Cardiac muscle cell (in vitro differentiated cells and primary cell): ENCODE measurements around the gene PJVK. TPM values are rescaled to one million over a fixed set of nuclear protein-coding genes. Genes with fewer than 3 reads are reported as not detected.

Experiments
- DNase-seq, 2 donors: peaks; one replicate each; pipeline versions ENCODE4 v3.0.0 to v3.0.0-alpha.2; 2010 to 2017; ENCODE audit warnings: low read depth in 1 of 2, low spot score in 1 of 2
- H3K27ac ChIP-seq: fragments of 200-600 bp; sonication (generic); 2 replicates; pipeline ENCODE4 v1.5.1; 2016
- H3K27me3 ChIP-seq: fragments of 200-600 bp; sonication (generic); 2 replicates; pipeline ENCODE4 v1.6.0; 2016; ENCODE audit warnings: control low read depth
- H3K36me3 ChIP-seq: fragments of 200-600 bp; sonication (generic); 2 replicates; pipeline ENCODE4 v1.5.1; 2016; ENCODE audit warnings: control low read depth
- H3K4me1 ChIP-seq: fragments of 200-600 bp; sonication (generic); 2 replicates; pipeline ENCODE4 v1.8.1; 2017; ENCODE audit warnings: low read depth, mild to moderate bottlenecking, mixed run types
- H3K4me3 ChIP-seq: fragments of 200-600 bp; sonication (generic); 2 replicates; pipeline ENCODE4 v1.5.1; 2016; ENCODE audit warnings: mild to moderate bottlenecking
- H3K9me3 ChIP-seq: fragments of 200-600 bp; sonication (generic); 2 replicates; pipeline ENCODE4 v1.5.1; 2017; ENCODE audit warnings: low read depth, mild to moderate bottlenecking, control low read depth
- polyA plus RNA-seq: library from polyadenylated mRNA; unstranded; fragments of >200 nt; fragmentation: Nextera tagmentation; extraction: Ambion mirVana; gene quantifications from 2 replicates; pipeline ENCODE4 v1.2.1, GENCODE V29; 2016
- total RNA-seq: library from RNA; depleted of rRNA; stranded (reverse); fragments of >200 nt; gene quantifications from 2 replicates; pipeline ENCODE4 v1.2.3, GENCODE V29; 2016
- TF ChIP-seq, protein P1 (sequence below): IDR thresholded peaks from 2 replicates; pipeline ENCODE4 v1.5.1; 2012; ENCODE audit warnings: low read depth, mild to moderate bottlenecking, low read length

The PJVK gene
- total and polyA plus RNA-seq, 2 experiments from 2014 or later = 6.9 to 13.3 TPM

DNA sequence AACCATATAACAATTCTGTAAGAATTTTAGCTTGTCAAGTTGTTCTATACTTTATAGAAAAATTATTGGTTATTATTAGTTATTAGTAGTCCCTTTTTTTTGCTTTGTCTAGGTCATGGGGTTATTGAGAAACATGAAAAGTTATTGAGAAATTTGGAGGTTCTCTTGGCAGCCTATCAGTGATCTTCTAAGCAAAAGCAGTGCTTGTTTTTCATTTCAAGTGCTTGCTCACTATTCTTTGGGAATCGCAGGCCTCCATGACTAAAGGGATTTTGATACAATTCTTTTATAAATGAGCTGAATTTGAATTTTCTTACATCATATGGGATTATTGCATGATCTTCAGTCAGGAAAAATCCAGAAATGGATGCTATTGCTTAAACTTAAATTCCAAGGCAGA is 54.9 kb downstream of the PJVK start:
- H3K27ac ChIP-seq = no peak overlapping the region
- TF ChIP-seq, protein P1, sequence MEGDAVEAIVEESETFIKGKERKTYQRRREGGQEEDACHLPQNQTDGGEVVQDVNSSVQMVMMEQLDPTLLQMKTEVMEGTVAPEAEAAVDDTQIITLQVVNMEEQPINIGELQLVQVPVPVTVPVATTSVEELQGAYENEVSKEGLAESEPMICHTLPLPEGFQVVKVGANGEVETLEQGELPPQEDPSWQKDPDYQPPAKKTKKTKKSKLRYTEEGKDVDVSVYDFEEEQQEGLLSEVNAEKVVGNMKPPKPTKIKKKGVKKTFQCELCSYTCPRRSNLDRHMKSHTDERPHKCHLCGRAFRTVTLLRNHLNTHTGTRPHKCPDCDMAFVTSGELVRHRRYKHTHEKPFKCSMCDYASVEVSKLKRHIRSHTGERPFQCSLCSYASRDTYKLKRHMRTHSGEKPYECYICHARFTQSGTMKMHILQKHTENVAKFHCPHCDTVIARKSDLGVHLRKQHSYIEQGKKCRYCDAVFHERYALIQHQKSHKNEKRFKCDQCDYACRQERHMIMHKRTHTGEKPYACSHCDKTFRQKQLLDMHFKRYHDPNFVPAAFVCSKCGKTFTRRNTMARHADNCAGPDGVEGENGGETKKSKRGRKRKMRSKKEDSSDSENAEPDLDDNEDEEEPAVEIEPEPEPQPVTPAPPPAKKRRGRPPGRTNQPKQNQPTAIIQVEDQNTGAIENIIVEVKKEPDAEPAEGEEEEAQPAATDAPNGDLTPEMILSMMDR = no peak
- peaks cover 25% of the 10 kb centered on the region for H3K36me3 ChIP-seq
- no peaks in the 10 kb centered on the region for H3K4me1 ChIP-seq
- no peak for DNase-seq
- H3K9me3 ChIP-seq = no peaks in the 10 kb centered on the region
- no peaks in the 10 kb centered on the region for H3K27me3 ChIP-seq
- H3K4me3 ChIP-seq = no peak overlapping the region

DNA sequence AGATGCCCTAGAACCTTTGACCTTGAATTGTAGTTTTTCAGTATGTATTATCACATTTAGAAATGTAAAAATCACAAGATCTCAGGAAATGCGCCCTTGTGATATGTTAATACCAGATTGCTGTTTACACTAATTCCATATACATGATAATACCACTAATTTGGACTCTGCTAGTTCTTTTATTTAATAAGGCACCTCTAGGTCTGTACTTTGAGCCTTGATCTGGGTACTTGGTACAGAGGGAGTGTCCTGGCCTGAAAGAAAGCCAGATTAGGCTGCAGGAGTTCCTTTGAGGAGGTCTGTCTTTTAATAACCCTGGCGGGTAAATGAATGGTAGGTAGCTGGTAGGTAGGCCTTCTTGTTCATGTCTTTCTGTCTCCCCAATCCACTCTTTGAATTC is 55.3 kb downstream of the PJVK start:
- Histone ChIP-seq H3K4me1 (no peaks in the 10 kb centered on the region), H3K27me3 (no peaks in the 10 kb centered on the region), H3K27ac (no peak overlapping the region), H3K9me3 (no peaks in the 10 kb centered on the region), H3K4me3 (no peak overlapping the region), H3K36me3 (peaks cover 21% of the 10 kb centered on the region)
- no peak for DNase-seq
- TF ChIP-seq, protein P1 = no peak

DNA sequence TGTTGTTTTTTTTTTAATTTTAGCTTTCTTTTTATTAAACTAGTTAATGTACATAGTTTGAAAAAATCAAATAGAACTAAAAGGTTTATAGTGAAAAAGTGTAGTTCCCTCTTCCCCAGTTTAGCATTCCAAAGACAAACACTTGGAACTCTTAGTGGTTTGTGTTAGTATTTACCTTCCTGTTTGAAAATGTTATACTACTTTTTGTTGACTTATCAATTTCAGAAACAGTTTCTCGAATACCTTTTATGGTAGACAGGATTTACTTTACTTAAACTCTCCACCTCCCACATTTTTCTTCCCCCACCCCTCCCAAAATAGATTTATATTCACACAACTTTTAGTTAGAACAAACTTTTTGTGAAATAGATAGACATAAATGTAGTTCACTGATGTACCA is 55.8 kb downstream of the PJVK start:
- TF ChIP-seq, protein P1 = no peak
- no peak overlapping the region for H3K27ac ChIP-seq
- DNase-seq = no peak
- H3K4me1 ChIP-seq = no peaks in the 10 kb centered on the region
- H3K9me3 ChIP-seq = no peaks in the 10 kb centered on the region
- H3K4me3 ChIP-seq = no peak overlapping the region
- no peaks in the 10 kb centered on the region for H3K27me3 ChIP-seq
- H3K36me3 ChIP-seq = peaks cover 18% of the 10 kb centered on the region

DNA sequence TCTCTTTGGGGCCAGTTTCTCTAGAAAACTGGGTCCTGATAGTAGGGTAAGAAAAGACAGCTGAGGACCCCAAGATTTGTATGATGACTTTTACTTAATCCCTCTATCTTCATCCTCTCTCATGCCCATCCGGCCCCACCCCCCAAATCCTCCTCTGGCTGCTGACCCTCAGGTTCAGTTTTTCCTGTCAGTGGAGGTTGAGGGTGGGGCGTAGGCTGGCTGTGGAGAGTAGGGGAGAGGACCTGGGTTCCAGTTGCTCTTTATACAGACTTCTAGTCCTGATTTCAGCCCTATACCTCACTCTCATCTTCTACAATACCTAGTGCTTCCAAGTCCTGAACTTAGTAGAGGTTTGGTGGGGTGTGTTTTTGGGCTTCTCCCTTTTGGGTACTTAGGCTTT is 57.5 kb downstream of the PJVK start:
- Histone ChIP-seq H3K4me1 (no peaks in the 10 kb centered on the region), H3K36me3 (peaks cover 4% of the 10 kb centered on the region), H3K4me3 (no peak overlapping the region), H3K9me3 (no peaks in the 10 kb centered on the region), H3K27me3 (no peaks in the 10 kb centered on the region), H3K27ac (no peak overlapping the region)
- TF ChIP-seq, protein P1 = no peak
- DNase-seq = no peak

DNA sequence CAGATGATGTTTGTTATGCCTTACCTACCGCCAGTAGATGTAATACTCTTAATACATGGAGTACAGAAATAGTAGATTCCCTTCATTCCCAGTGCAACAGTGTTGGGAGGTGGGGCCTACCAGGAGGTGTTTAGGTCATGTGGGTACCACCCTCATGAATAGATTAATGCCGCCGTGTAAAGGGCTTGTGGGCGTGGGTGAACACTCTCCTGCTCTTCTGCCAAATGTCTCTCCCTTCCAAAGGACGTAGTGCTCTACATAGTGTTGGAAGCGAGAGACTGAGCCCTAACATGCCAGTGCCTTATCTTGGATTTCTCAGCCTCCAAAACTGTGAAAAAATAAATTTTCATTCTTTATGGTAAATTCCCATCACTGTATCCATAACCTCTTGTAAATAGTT is 59.2 kb downstream of the PJVK start:
- TF ChIP-seq, protein P1 = no peak
- Histone ChIP-seq H3K36me3 (no peaks in the 10 kb centered on the region), H3K9me3 (no peaks in the 10 kb centered on the region), H3K4me1 (no peaks in the 10 kb centered on the region), H3K27ac (no peak overlapping the region), H3K27me3 (no peaks in the 10 kb centered on the region), H3K4me3 (no peak overlapping the region)
- no peak for DNase-seq

Other genes with a start within 250 kb of the PJVK start
- gene PRKRA, start 203 bp upstream of the PJVK start, total RNA-seq = 63.2 and 78.5 TPM in 2 replicates
- 76.1 and 89.6 TPM in 2 replicates for gene PRKRA, start 203 bp upstream of the PJVK start, polyA plus RNA-seq
- 13.8 and 18.7 TPM in 2 replicates for gene FKBP7, start 27.2 kb downstream of the PJVK start, total RNA-seq
- gene FKBP7, start 27.2 kb downstream of the PJVK start, polyA plus RNA-seq = 37.2 and 42.5 TPM in 2 replicates
- gene PLEKHA3, start 29.1 kb downstream of the PJVK start, total RNA-seq = 8.9 and 9.6 TPM in 2 replicates
- 26.6 and 35.5 TPM in 2 replicates for gene PLEKHA3, start 29.1 kb downstream of the PJVK start, polyA plus RNA-seq